CD14-positive monocyte (primary cell): ENCODE results near the gene ZNF768. TPM values are rescaled to one million over a fixed set of nuclear protein-coding genes. Genes with fewer than 3 reads are reported as not detected.

ENCODE experiments used
- DNase-seq, 3 donors: peaks; one replicate each; pipeline ENCODE4 v3.0.0-alpha.2; 2011 to 2022
- H2AFZ ChIP-seq: 2 replicates; pipeline ENCODE4 v1.6.0; 2012; ENCODE audit warnings: mild to moderate bottlenecking, low read depth, low read length, inconsistent platforms; ENCODE audit not compliant: insufficient read depth, poor library complexity, severe bottlenecking
- H3K27ac ChIP-seq, 2 donors: 1 replicate in 1 of 2; 2 replicates in 1 of 2; pipeline ENCODE4 v1.5.1; 2012 to 2013; ENCODE audit warnings: low read length in 2 of 2, control low read depth in 1 of 2, inconsistent platforms in 1 of 2, low read depth in 1 of 2, mild to moderate bottlenecking in 1 of 2
- H3K27me3 ChIP-seq, 2 donors: one replicate each; pipeline versions ENCODE4 v1.6.0 to v1.6.1; 2011 to 2013; ENCODE audit warnings: low read length in 2 of 2; ENCODE audit not compliant: control insufficient read depth in 2 of 2, insufficient read depth in 2 of 2
- H3K36me3 ChIP-seq, 2 donors: replicated peaks in 1 of 2; 1 replicate in 1 of 2; 2 replicates in 1 of 2; pipeline versions ENCODE4 v1.5.1 to v1.6.1; 2012 to 2013; ENCODE audit warnings: low read length in 2 of 2, control low read depth in 1 of 2, inconsistent platforms in 1 of 2, mild to moderate bottlenecking in 1 of 2; ENCODE audit not compliant: insufficient read depth in 2 of 2, control insufficient read depth in 1 of 2
- H3K4me1 ChIP-seq, 2 donors: 1 replicate in 1 of 2; 2 replicates in 1 of 2; pipeline versions ENCODE4 v1.5.1 to v1.6.1; 2012 to 2013; ENCODE audit warnings: low read length in 2 of 2, control low read depth in 1 of 2, inconsistent platforms in 1 of 2, mild to moderate bottlenecking in 1 of 2, moderate library complexity in 1 of 2; ENCODE audit not compliant: insufficient read depth in 2 of 2, control insufficient read depth in 1 of 2
- H3K4me2 ChIP-seq: replicated peaks from 2 replicates; pipeline ENCODE3; 2012; ENCODE audit warnings: low read length, moderate library complexity, mild to moderate bottlenecking; ENCODE audit not compliant: poor library complexity, severe bottlenecking; ENCODE audit errors: extremely low read depth
- H3K4me3 ChIP-seq, 3 experiments: fragments of 200-600 bp in 1 of 3; sonication (generic) in 1 of 3; replicated peaks in 1 of 3; 1 replicate in 2 of 3; 2 replicates in 1 of 3; pipeline ENCODE4 v1.5.1; 2011 to 2013; ENCODE audit warnings: low read length in 3 of 3, mild to moderate bottlenecking in 3 of 3, control low read depth in 2 of 3, low read depth in 2 of 3, inconsistent platforms in 1 of 3, moderate library complexity in 1 of 3
- H3K79me2 ChIP-seq: 2 replicates; pipeline ENCODE4 v1.6.0; 2012; ENCODE audit warnings: mild to moderate bottlenecking, control low read depth, inconsistent platforms, low read length, moderate library complexity; ENCODE audit not compliant: insufficient read depth
- H3K9ac ChIP-seq: 2 replicates; pipeline ENCODE4 v1.6.0; 2017; ENCODE audit warnings: low read length, mild to moderate bottlenecking; ENCODE audit not compliant: insufficient read depth, poor library complexity, severe bottlenecking
- H3K9me3 ChIP-seq, 2 donors: replicated peaks in 1 of 2; 1 replicate in 1 of 2; 2 replicates in 1 of 2; pipeline versions ENCODE4 v1.5.1 to v1.6.1; 2012 to 2013; ENCODE audit warnings: low read length in 2 of 2, control low read depth in 1 of 2; ENCODE audit not compliant: control insufficient read depth in 1 of 2, insufficient read depth in 1 of 2
- H4K20me1 ChIP-seq: 2 replicates; pipeline ENCODE4 v1.6.0; 2012; ENCODE audit warnings: mild to moderate bottlenecking, low read length, control low read depth, moderate library complexity; ENCODE audit not compliant: insufficient read depth
- H3K27ac Mint-ChIP-seq, 7 donors: one replicate each; pipeline ENCODE4 v1.8.0; 2020; ENCODE audit warnings: mild to moderate bottlenecking in 7 of 7, mixed read lengths in 7 of 7, moderate library complexity in 6 of 7, inconsistent platforms in 2 of 7
- H3K27me3 Mint-ChIP-seq, 3 donors: one replicate each; pipeline ENCODE4 v1.8.0; 2021 to 2022; ENCODE audit warnings: low read depth in 3 of 3, mild to moderate bottlenecking in 3 of 3, mixed read lengths in 3 of 3, moderate library complexity in 3 of 3, inconsistent platforms in 1 of 3
- H3K36me3 Mint-ChIP-seq, 2 donors: one replicate each; pipeline ENCODE4 v1.8.0; 2020; ENCODE audit warnings: mixed read lengths in 2 of 2, inconsistent platforms in 1 of 2, mild to moderate bottlenecking in 1 of 2
- H3K4me1 Mint-ChIP-seq: one replicate; pipeline ENCODE4 v1.8.0; 2020; ENCODE audit warnings: mild to moderate bottlenecking, mixed read lengths
- H3K4me3 Mint-ChIP-seq, 2 donors: one replicate each; pipeline ENCODE4 v1.8.0; 2020; ENCODE audit warnings: mild to moderate bottlenecking in 2 of 2, mixed read lengths in 2 of 2, moderate library complexity in 1 of 2
- H3K9me3 Mint-ChIP-seq, 7 donors: one replicate each; pipeline ENCODE4 v1.8.0; 2020 to 2022; ENCODE audit warnings: mixed read lengths in 7 of 7, mild to moderate bottlenecking in 6 of 7, moderate library complexity in 6 of 7, inconsistent platforms in 2 of 7
- CTCF ChIP-seq: fragments of 200-600 bp; IDR thresholded peaks from one replicate; pipeline ENCODE4 v1.8.0; 2022; ENCODE audit warnings: antibody characterized with exemption, mild to moderate bottlenecking
- WGBS: methylation state at CpG from one replicate; pipeline ENCODE4 v1.1.5; 2013; ENCODE audit warnings: missing lambda C conversion rate; ENCODE audit not compliant: insufficient coverage; 5-methylcytosine and 5-hydroxymethylcytosine counted together
- intact Hi-C, 2 donors: fragments of 100-400 bp; cut with micrococcal nuclease; formaldehyde crosslinking; loops; one replicate each; pipeline versions ENCODE4 v1.15.0 to v1.15.1; 2023
- polyA plus RNA-seq, 3 donors: library from polyadenylated mRNA; depleted of rRNA in 1 of 3; unstranded in 2 of 3; stranded (reverse) in 1 of 3; fragments of 300-500 nt in 2 of 3; fragments of >200 nt in 1 of 3; fragmentation: Illumina TruSeq in 2 of 3; gene quantifications; 1 replicate in 2 of 3; 2 replicates in 1 of 3; pipeline ENCODE4 v1.2.3, GENCODE V29; 2012 to 2021

ZNF768 gene
- polyA plus RNA-seq, 3 donors = 2.8 to 13.4 (median 3.0) TPM

- Mint-ChIP-seq H3K9me3 (no peaks in the 10 kb centered on the region), H3K36me3 (peaks cover 18 to 26% of the 10 kb centered on the region in 2 donors), H3K27me3 (peaks cover 0 to 4% (median 3%) of the 10 kb centered on the region in 3 donors), H3K27ac (peak overlapping the region in 1 of 7 donors; percentile 62), H3K4me1 (peaks cover 42% of the 10 kb centered on the region), H3K4me3 (no peak overlapping the region)
- 92% methylated on average over 4 of the region's 13 CpGs for WGBS
- DNase-seq = no peak
- intact Hi-C loops = no loop called here
- Histone ChIP-seq H3K27me3 (no peaks in the 10 kb centered on the region), H3K27ac (no peak overlapping the region), H3K36me3 (peaks cover 21 to 28% of the 10 kb centered on the region in 2 donors), H3K4me1 (peaks cover 42 to 54% of the 10 kb centered on the region in 2 donors), H3K79me2 (peaks cover 34% of the 10 kb centered on the region), H2AFZ (no peak overlapping the region), H4K20me1 (no peaks in the 10 kb centered on the region), H3K4me3 (no peak overlapping the region), H3K4me2 (no peak overlapping the region), H3K9me3 (no peaks in the 10 kb centered on the region), H3K9ac (no peak overlapping the region)
- TF ChIP-seq CTCF = no peak
These were observed 4.0 kb upstream of the ZNF768 start for GRCh38 chr16:30530163-30531037.

GRCh38 chr16:30528799-30529457, 2.6 kb upstream of the ZNF768 start:
- peaks cover 19% of the 10 kb centered on the region for H3K79me2 ChIP-seq
- Mint-ChIP-seq H3K4me3 (peak overlapping the region in 1 of 2 donors; percentile 58), H3K4me1 (peaks cover 37% of the 10 kb centered on the region), H3K9me3 (no peaks in the 10 kb centered on the region), H3K27ac (peak overlapping the region in 6 of 7 donors; percentile 35 to 97 (median 94)), H3K27me3 (peaks cover 0 to 4% (median 3%) of the 10 kb centered on the region in 3 donors), H3K36me3 (peaks cover 19 to 33% of the 10 kb centered on the region in 2 donors)
- peaks cover 6% of the 10 kb centered on the region for H4K20me1 ChIP-seq
- no peak for DNase-seq
- WGBS = 85% methylated on average over 4 of the region's 4 CpGs
- H3K4me3 ChIP-seq = no peak overlapping the region
- H3K9ac ChIP-seq = no peak overlapping the region
- H3K27ac ChIP-seq = peak overlapping the region; percentile 85 to 87
- intact Hi-C loops = loop anchor here (5.0 kb wide), 3 partner anchors 58 to 83 kb away; partner anchors contain the start of genes ZNF785 (in 2 of the 2) and ZNF689 (in 1 of the 2)
- H3K36me3 ChIP-seq = peaks cover 21 to 32% of the 10 kb centered on the region in 2 donors
- H3K4me1 ChIP-seq = peaks cover 36 to 48% of the 10 kb centered on the region in 2 donors
- H3K27me3 ChIP-seq = no peaks in the 10 kb centered on the region
- TF ChIP-seq CTCF = no peak
- no peak overlapping the region for H3K4me2 ChIP-seq
- no peak overlapping the region for H2AFZ ChIP-seq
- no peaks in the 10 kb centered on the region for H3K9me3 ChIP-seq
